HEK293 (cell line): Measurements from ENCODE around the gene ANO3.

Experiments
- CTCF ChIA-PET: fragments of 350-600 bp; formaldehyde crosslinking; extraction: SDS; loops from one replicate; lab custom pipeline; 2021; ENCODE audit warnings: antibody characterized with exemption; lab: Yijun Ruan, JAX
- POLR2A ChIA-PET: fragments of 300-600 bp; formaldehyde crosslinking; extraction: SDS; loops from one replicate; lab custom pipeline; 2020; ENCODE audit warnings: antibody characterized with exemption, inconsistent platforms; lab: Yijun Ruan, JAX
- H3K27ac ChIP-seq: fragments of 200-500 bp; sonication (Bioruptor generic); 2 replicates; pipeline ENCODE4 v1.5.1; 2014; ENCODE audit warnings: low read depth, low read length, control low read depth, inconsistent platforms; ENCODE audit errors: extremely low read depth
- H3K36me3 ChIP-seq, 2 experiments: fragments of 200-500 bp in 1 of 2; sonication (Bioruptor generic) in 1 of 2; 1 replicate in 1 of 2; 2 replicates in 1 of 2; pipeline ENCODE4 v1.5.1; 2014 to 2017; ENCODE audit warnings: inconsistent platforms in 2 of 2, low read length in 2 of 2; ENCODE audit not compliant: control insufficient read depth in 2 of 2, insufficient read depth in 1 of 2
- H3K4me1 ChIP-seq: fragments of 200-500 bp; sonication (Bioruptor generic); 2 replicates; pipeline ENCODE4 v1.5.1; 2014; ENCODE audit warnings: mild to moderate bottlenecking, low read length, inconsistent platforms; ENCODE audit not compliant: control insufficient read depth, insufficient read depth
- H3K4me3 ChIP-seq: 2 replicates; pipeline ENCODE4 v1.5.1; 2011; ENCODE audit warnings: low read depth, mild to moderate bottlenecking, control low read depth, low read length, moderate library complexity
- H3K9me3 ChIP-seq: fragments of 200-500 bp; sonication (Bioruptor generic); 2 replicates; pipeline ENCODE4 v1.5.1; 2014; ENCODE audit warnings: low read depth, low read length, inconsistent platforms; ENCODE audit not compliant: control insufficient read depth, insufficient read depth
- GLIS1 ChIP-seq: fragments of 450-650 bp; formaldehyde crosslinking; IDR thresholded peaks from 2 replicates; pipeline ENCODE4 v1.5.1; 2016; ENCODE audit warnings: missing biosample characterization, missing genetic modification characterization
- HOXD13 ChIP-seq: sonication (generic); formaldehyde crosslinking; IDR thresholded peaks from 2 replicates; pipeline ENCODE4 v1.8.0; 2022; ENCODE audit warnings: missing genetic modification reagents, borderline replicate concordance
- KLF16 ChIP-seq: fragments of 450-650 bp; formaldehyde crosslinking; IDR thresholded peaks from 2 replicates; pipeline ENCODE4 v1.5.1; 2017; ENCODE audit warnings: missing biosample characterization, missing genetic modification characterization
- KLF9 ChIP-seq: fragments of 450-650 bp; formaldehyde crosslinking; IDR thresholded peaks from 2 replicates; pipeline ENCODE4 v1.5.1; 2016; ENCODE audit warnings: missing biosample characterization, missing genetic modification characterization, low read depth
- TRIM28 ChIP-seq: IDR thresholded peaks from 2 replicates; pipeline ENCODE4 v1.6.1; 2011; ENCODE audit warnings: low read length, control low read depth, borderline replicate concordance
- WT1 ChIP-seq: fragments of 450-650 bp; formaldehyde crosslinking; IDR thresholded peaks from 2 replicates; pipeline ENCODE4 v1.5.1; 2016; ENCODE audit warnings: missing biosample characterization, missing genetic modification characterization
- ZBTB1 ChIP-seq: fragments of 450-650 bp; formaldehyde crosslinking; IDR thresholded peaks from 2 replicates; pipeline ENCODE4 v1.5.1; 2016; ENCODE audit warnings: missing biosample characterization, missing genetic modification characterization
- ZBTB48 ChIP-seq: fragments of 450-650 bp; formaldehyde crosslinking; IDR thresholded peaks from 2 replicates; pipeline ENCODE4 v1.5.1; 2016; ENCODE audit warnings: missing biosample characterization, missing genetic modification characterization
- ZBTB8A ChIP-seq: fragments of 450-650 bp; formaldehyde crosslinking; IDR thresholded peaks from 2 replicates; pipeline ENCODE4 v1.5.1; 2016; ENCODE audit warnings: missing biosample characterization, missing genetic modification characterization
- ZFP69B ChIP-seq: fragments of 450-650 bp; formaldehyde crosslinking; IDR thresholded peaks from 2 replicates; pipeline ENCODE4 v1.5.1; 2016; ENCODE audit warnings: missing biosample characterization, missing genetic modification characterization
- ZNF10 ChIP-seq: fragments of 450-650 bp; formaldehyde crosslinking; IDR thresholded peaks from 2 replicates; pipeline ENCODE4 v1.5.1; 2017; ENCODE audit warnings: missing biosample characterization, missing genetic modification characterization
- ZNF175 ChIP-seq: fragments of 450-650 bp; formaldehyde crosslinking; IDR thresholded peaks from 2 replicates; pipeline ENCODE4 v1.5.1; 2016; ENCODE audit warnings: missing biosample characterization, missing genetic modification characterization
- ZNF202 ChIP-seq: fragments of 450-650 bp; formaldehyde crosslinking; IDR thresholded peaks from 2 replicates; pipeline ENCODE4 v1.5.1; 2016; ENCODE audit warnings: missing biosample characterization, missing genetic modification characterization, borderline replicate concordance
- ZNF24 ChIP-seq: fragments of 450-650 bp; formaldehyde crosslinking; IDR thresholded peaks from 2 replicates; pipeline ENCODE4 v1.5.1; 2016; ENCODE audit warnings: missing biosample characterization, missing genetic modification characterization
- ZNF274 ChIP-seq, 2 experiments: fragments of 200-500 bp in 1 of 2; fragments of 450-650 bp in 1 of 2; sonication (Bioruptor generic) in 1 of 2; formaldehyde crosslinking in 1 of 2; IDR thresholded peaks; 2 replicates each; pipeline versions ENCODE4 v1.5.1 to v1.6.1; 2014 to 2016; ENCODE audit warnings: borderline replicate concordance in 1 of 2, inconsistent platforms in 1 of 2, low read length in 1 of 2, missing biosample characterization in 1 of 2, missing genetic modification characterization in 1 of 2
- ZNF335 ChIP-seq: fragments of 450-650 bp; formaldehyde crosslinking; conservative IDR thresholded peaks from 2 replicates; pipeline ENCODE4 v1.5.1; 2016; ENCODE audit warnings: missing biosample characterization, missing genetic modification characterization
- ZNF341 ChIP-seq: fragments of 450-650 bp; formaldehyde crosslinking; IDR thresholded peaks from 2 replicates; pipeline ENCODE4; 2016; ENCODE audit warnings: low read depth, missing biosample characterization, missing genetic modification characterization
- ZNF416 ChIP-seq: fragments of 450-650 bp; formaldehyde crosslinking; IDR thresholded peaks from 2 replicates; pipeline ENCODE4 v1.5.1; 2016; ENCODE audit warnings: missing biosample characterization, missing genetic modification characterization
- ZNF426 ChIP-seq: fragments of 450-650 bp; formaldehyde crosslinking; IDR thresholded peaks from 2 replicates; pipeline ENCODE4 v1.5.1; 2017; ENCODE audit warnings: missing biosample characterization, missing genetic modification characterization, mild to moderate bottlenecking, inconsistent platforms, moderate library complexity
- ZNF433 ChIP-seq: fragments of 450-650 bp; formaldehyde crosslinking; IDR thresholded peaks from 2 replicates; pipeline ENCODE4 v1.5.1; 2016; ENCODE audit warnings: missing biosample characterization, missing genetic modification characterization, low read depth
- ZNF510 ChIP-seq: fragments of 450-650 bp; formaldehyde crosslinking; IDR thresholded peaks from 2 replicates; pipeline ENCODE4 v1.5.1; 2018; ENCODE audit warnings: mild to moderate bottlenecking, missing genetic modification characterization, missing biosample characterization; ENCODE audit not compliant: insufficient replicate concordance
- ZNF530 ChIP-seq: fragments of 450-650 bp; formaldehyde crosslinking; IDR thresholded peaks from 2 replicates; pipeline ENCODE4 v1.5.1; 2016; ENCODE audit warnings: low read depth, missing biosample characterization, missing genetic modification characterization
- ZNF555 ChIP-seq: fragments of 450-650 bp; formaldehyde crosslinking; conservative IDR thresholded peaks from 2 replicates; pipeline ENCODE4 v1.5.1; 2017; ENCODE audit warnings: missing biosample characterization, mild to moderate bottlenecking, missing genetic modification characterization, inconsistent platforms
- ZNF610 ChIP-seq: fragments of 450-650 bp; formaldehyde crosslinking; IDR thresholded peaks from 2 replicates; pipeline ENCODE4 v1.5.1; 2016; ENCODE audit warnings: missing biosample characterization, missing genetic modification characterization, borderline replicate concordance
- ZNF660 ChIP-seq: fragments of 450-650 bp; IDR thresholded peaks from 2 replicates; pipeline ENCODE4 v1.5.1; 2018; ENCODE audit warnings: missing biosample characterization, mild to moderate bottlenecking, missing genetic modification characterization
- ZNF670 ChIP-seq: fragments of 450-650 bp; formaldehyde crosslinking; IDR thresholded peaks from 2 replicates; pipeline ENCODE4 v1.5.1; 2016; ENCODE audit warnings: missing biosample characterization, missing genetic modification characterization, low read depth
- ZNF791 ChIP-seq: fragments of 450-650 bp; formaldehyde crosslinking; IDR thresholded peaks from 2 replicates; pipeline ENCODE4 v1.5.1; 2016; ENCODE audit warnings: missing biosample characterization, missing genetic modification characterization
- ZSCAN30 ChIP-seq: fragments of 450-650 bp; IDR thresholded peaks from 2 replicates; pipeline ENCODE4 v1.5.1; 2018; ENCODE audit warnings: missing biosample characterization, mild to moderate bottlenecking, missing genetic modification characterization, moderate library complexity
- TF ChIP-seq, protein P1 (sequence below): fragments of 450-650 bp; formaldehyde crosslinking; IDR thresholded peaks from 2 replicates; pipeline ENCODE4 v1.5.1; 2017; ENCODE audit warnings: missing biosample characterization, missing genetic modification characterization
- TF ChIP-seq, protein P2 (sequence below): fragments of 450-650 bp; formaldehyde crosslinking; conservative IDR thresholded peaks from 2 replicates; pipeline ENCODE4 v1.5.1; 2016; ENCODE audit warnings: low read depth, missing biosample characterization, missing genetic modification characterization

ANO3 gene

DNA sequence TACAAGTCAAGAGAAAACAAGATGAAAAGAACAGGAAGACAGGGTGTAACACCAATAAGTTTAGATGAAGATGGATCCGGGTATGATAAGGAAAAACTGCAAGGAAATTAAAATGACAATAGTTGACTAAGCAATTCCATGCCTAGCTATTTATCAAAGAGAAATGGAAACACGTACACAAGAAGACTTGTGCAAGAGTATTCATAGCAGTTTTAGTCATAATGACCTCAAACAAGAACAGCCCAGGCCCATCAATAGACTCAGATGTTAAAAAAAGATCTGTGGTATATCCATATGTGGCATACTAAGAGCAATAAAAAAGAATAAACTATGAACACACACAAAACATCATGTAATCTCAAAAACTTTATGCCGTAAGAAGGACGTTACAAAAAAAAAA is 356.8 kb downstream of the ANO3 start:
- Histone ChIP-seq H3K36me3 (no peaks in the 10 kb centered on the region), H3K4me1 (no peaks in the 10 kb centered on the region), H3K4me3 (no peak overlapping the region), H3K9me3 (no peaks in the 10 kb centered on the region), H3K27ac (no peak overlapping the region)
- ChIA-PET POLR2A (no interaction called here), CTCF (interaction anchor here (0.6 to 0.9 kb wide), 2 partner anchors 9 to 392 kb away, joined by 3 read pairs; no protein-coding TSS in a partner anchor)
- TF ChIP-seq ZNF202 (tag by site-specific recombination) (no peak), KLF16 (tag by site-specific recombination) (no peak), ZBTB1 (tag by site-specific recombination) (no peak), ZNF510 (no peak), ZNF426 (no peak), ZBTB8A (tag by site-specific recombination) (no peak), ZNF335 (no peak), KLF9 (tag by site-specific recombination) (no peak), ZSCAN30 (no peak), ZFP69B (tag by site-specific recombination) (no peak), ZNF341 (tag by site-specific recombination) (no peak), TRIM28 (no peak), ZNF24 (no peak), HOXD13 (CRISPR knock-in tag) (no peak), GLIS1 (tag by site-specific recombination) (no peak)
- TF ChIP-seq, protein P1, sequence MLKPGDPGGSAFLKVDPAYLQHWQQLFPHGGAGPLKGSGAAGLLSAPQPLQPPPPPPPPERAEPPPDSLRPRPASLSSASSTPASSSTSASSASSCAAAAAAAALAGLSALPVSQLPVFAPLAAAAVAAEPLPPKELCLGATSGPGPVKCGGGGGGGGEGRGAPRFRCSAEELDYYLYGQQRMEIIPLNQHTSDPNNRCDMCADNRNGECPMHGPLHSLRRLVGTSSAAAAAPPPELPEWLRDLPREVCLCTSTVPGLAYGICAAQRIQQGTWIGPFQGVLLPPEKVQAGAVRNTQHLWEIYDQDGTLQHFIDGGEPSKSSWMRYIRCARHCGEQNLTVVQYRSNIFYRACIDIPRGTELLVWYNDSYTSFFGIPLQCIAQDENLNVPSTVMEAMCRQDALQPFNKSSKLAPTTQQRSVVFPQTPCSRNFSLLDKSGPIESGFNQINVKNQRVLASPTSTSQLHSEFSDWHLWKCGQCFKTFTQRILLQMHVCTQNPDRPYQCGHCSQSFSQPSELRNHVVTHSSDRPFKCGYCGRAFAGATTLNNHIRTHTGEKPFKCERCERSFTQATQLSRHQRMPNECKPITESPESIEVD = no peak

DNA sequence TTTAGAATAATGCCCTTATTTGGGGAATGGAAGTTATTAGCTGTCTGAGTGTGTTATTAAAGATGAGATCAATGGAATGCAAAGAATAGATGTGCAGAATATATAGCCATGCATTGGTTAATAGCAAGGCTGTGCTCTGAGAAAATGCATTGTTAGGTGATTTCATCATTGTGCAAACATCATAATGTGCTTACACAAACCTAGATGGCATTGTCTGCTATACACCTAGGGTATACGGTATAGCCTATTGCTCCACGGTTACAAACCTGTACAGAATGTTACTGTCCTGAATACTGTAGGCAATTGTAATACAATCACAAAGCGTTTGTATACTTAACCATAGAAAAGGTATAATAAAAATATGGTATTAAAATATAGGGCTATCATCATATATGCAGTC is 364.4 kb downstream of the ANO3 start:
- no peak for TF ChIP-seq WT1 (tag by site-specific recombination)
- TF ChIP-seq ZNF791 (tag by site-specific recombination) = no peak
- no peak for TF ChIP-seq ZNF416 (tag by site-specific recombination)
- TF ChIP-seq, protein P2, sequence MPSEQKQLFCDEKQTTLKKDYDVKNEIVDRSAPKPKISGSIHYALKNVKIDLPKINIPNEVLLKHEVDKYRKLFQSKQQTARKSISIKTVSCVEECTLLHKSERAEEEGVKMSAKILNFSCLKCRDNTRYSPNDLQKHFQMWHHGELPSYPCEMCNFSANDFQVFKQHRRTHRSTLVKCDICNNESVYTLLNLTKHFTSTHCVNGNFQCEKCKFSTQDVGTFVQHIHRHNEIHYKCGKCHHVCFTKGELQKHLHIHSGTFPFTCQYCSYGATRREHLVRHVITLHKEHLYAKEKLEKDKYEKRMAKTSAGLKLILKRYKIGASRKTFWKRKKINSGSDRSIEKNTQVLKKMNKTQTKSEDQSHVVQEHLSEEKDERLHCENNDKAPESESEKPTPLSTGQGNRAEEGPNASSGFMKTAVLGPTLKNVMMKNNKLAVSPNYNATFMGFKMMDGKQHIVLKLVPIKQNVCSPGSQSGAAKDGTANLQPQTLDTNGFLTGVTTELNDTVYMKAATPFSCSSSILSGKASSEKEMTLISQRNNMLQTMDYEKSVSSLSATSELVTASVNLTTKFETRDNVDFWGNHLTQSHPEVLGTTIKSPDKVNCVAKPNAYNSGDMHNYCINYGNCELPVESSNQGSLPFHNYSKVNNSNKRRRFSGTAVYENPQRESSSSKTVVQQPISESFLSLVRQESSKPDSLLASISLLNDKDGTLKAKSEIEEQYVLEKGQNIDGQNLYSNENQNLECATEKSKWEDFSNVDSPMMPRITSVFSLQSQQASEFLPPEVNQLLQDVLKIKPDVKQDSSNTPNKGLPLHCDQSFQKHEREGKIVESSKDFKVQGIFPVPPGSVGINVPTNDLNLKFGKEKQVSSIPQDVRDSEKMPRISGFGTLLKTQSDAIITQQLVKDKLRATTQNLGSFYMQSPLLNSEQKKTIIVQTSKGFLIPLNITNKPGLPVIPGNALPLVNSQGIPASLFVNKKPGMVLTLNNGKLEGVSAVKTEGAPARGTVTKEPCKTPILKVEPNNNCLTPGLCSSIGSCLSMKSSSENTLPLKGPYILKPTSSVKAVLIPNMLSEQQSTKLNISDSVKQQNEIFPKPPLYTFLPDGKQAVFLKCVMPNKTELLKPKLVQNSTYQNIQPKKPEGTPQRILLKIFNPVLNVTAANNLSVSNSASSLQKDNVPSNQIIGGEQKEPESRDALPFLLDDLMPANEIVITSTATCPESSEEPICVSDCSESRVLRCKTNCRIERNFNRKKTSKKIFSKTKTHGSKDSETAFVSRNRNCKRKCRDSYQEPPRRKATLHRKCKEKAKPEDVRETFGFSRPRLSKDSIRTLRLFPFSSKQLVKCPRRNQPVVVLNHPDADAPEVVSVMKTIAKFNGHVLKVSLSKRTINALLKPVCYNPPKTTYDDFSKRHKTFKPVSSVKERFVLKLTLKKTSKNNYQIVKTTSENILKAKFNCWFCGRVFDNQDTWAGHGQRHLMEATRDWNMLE (tag by site-specific recombination) = no peak
- TF ChIP-seq ZNF555 = no peak
- no peak for TF ChIP-seq ZNF530 (tag by site-specific recombination)
- no peak for TF ChIP-seq ZNF433
- no peak for TF ChIP-seq ZNF175 (tag by site-specific recombination)
- TF ChIP-seq ZBTB48 (tag by site-specific recombination) = no peak
- no peak for TF ChIP-seq ZNF10
- TF ChIP-seq ZNF660 (tag by site-specific recombination) = no peak
- no peak for TF ChIP-seq ZNF274 (IDR thresholded peaks at IDR 0.05; ENCODE audit: low read length)
- TF ChIP-seq ZNF274 (tag by site-specific recombination; IDR thresholded peaks at IDR 0.05; ENCODE audit: borderline replicate concordance) = no peak
- no peak for TF ChIP-seq ZNF610 (tag by site-specific recombination)
- no peak for TF ChIP-seq ZNF670
- TF ChIP-seq ZNF202 (tag by site-specific recombination) = no peak
- H3K4me3 ChIP-seq = no peak overlapping the region
- ChIA-PET POLR2A (no interaction called here), CTCF (interaction anchor here (0.5 kb wide), 1 partner anchor 419 kb away, joined by 3 read pairs; no protein-coding TSS in a partner anchor)
- no peaks in the 10 kb centered on the region for H3K36me3 ChIP-seq
- H3K9me3 ChIP-seq = no peaks in the 10 kb centered on the region
- H3K27ac ChIP-seq = no peak overlapping the region
- no peaks in the 10 kb centered on the region for H3K4me1 ChIP-seq
